Breast epithelium (tissue), 3 donors: ENCODE measurements around the gene DEPP1.

ENCODE experiments used
- CTCF ChIP-seq, 3 donors: fragments of 450-650 bp; IDR thresholded peaks; one replicate each; pipeline ENCODE4 v1.5.1; 2016 to 2017; ENCODE audit warnings: antibody characterized with exemption in 3 of 3, mild to moderate bottlenecking in 3 of 3, moderate library complexity in 3 of 3
- POLR2A ChIP-seq: fragments of 450-650 bp; IDR thresholded peaks from one replicate; pipeline ENCODE4 v1.6.1; 2016; ENCODE audit warnings: antibody characterized with exemption, mild to moderate bottlenecking, moderate library complexity

- no peak for TF ChIP-seq CTCF (IDR thresholded peaks at IDR 0.05)
- no peak for TF ChIP-seq POLR2A
Measured at GRCh38 chr10:44993226-44993921, 14.8 kb upstream of the DEPP1 start.
